Transverse colon (tissue), 4 donors: ENCODE measurements around the gene MYO16.

Experiments used
- POLR2A ChIP-seq: fragments of 450-650 bp; IDR thresholded peaks from one replicate; pipeline ENCODE4 v1.6.1; 2016; ENCODE audit warnings: antibody characterized with exemption, mild to moderate bottlenecking, moderate library complexity
- POLR2AphosphoS5 ChIP-seq, 3 donors: sonication (generic); formaldehyde crosslinking; IDR thresholded peaks; one replicate each; pipeline ENCODE4 v1.6.1; 2016; ENCODE audit warnings: antibody characterized with exemption in 3 of 3
- TF ChIP-seq, protein P1 (sequence below), 5 experiments: fragments of 200-600 bp in 3 of 5; fragments of 450-650 bp in 2 of 5; sonication (generic) in 3 of 5; IDR thresholded peaks; 1 replicate in 2 of 5; 2 replicates in 3 of 5; pipeline ENCODE4 v1.5.1; 2016 to 2017; ENCODE audit warnings: antibody characterized with exemption in 5 of 5, inconsistent platforms in 3 of 5, mild to moderate bottlenecking in 2 of 5, moderate library complexity in 1 of 5

DNA sequence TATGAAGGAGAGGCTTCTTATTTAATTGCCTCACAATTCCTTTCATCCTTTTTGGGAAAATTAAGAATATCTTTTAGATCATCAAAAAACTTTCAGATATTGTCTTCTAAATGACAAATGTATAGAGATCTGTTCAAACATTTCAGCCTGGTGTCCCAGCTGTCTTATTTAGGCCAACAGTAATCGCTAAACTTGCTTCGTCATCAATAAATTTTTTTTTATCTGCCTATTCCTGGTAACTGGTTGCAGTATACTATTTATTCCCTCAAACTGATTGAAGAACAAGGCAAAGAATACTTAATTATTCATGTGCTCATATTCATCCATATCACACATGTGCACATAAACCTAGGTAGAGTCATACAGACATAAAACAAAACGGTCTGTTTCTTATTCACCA lies 5.3 kb upstream of the MYO16 start:
- TF ChIP-seq POLR2A (no peak), POLR2AphosphoS5 (IDR thresholded peaks at IDR 0.05) (no peak)
- TF ChIP-seq, protein P1, sequence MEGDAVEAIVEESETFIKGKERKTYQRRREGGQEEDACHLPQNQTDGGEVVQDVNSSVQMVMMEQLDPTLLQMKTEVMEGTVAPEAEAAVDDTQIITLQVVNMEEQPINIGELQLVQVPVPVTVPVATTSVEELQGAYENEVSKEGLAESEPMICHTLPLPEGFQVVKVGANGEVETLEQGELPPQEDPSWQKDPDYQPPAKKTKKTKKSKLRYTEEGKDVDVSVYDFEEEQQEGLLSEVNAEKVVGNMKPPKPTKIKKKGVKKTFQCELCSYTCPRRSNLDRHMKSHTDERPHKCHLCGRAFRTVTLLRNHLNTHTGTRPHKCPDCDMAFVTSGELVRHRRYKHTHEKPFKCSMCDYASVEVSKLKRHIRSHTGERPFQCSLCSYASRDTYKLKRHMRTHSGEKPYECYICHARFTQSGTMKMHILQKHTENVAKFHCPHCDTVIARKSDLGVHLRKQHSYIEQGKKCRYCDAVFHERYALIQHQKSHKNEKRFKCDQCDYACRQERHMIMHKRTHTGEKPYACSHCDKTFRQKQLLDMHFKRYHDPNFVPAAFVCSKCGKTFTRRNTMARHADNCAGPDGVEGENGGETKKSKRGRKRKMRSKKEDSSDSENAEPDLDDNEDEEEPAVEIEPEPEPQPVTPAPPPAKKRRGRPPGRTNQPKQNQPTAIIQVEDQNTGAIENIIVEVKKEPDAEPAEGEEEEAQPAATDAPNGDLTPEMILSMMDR (IDR thresholded peaks at IDR 0.05), result no peak
